ENCODE results near the gene OGFRL1.
"Not testable (repeated sequence)": the region's sequence is repeated elsewhere in the genome, so short reads cannot be mapped to it uniquely, and the experiment has no call there.

The OGFRL1 gene

GRCh38 chr6:71288228-71289038 is at the start of gene OGFRL1:
Gene OGFRL1, plus strand, starts transcription at chr6:71288811. Its CDS starts 126 bp downstream, at chr6:71288937.
- H3K27me3 Mint-ChIP-seq, result peaks cover 1% of the 10 kb centered on the region
- H3K4me3 Mint-ChIP-seq, result peak within 1 kb of the TSS; percentile 82
- no peak within 1 kb of the TSS for H3K27ac Mint-ChIP-seq
- no peaks in the 10 kb centered on the region for H3K9me3 Mint-ChIP-seq
- peaks cover 2% of the 10 kb centered on the region for H3K36me3 Mint-ChIP-seq
- peaks cover 29% of the 10 kb centered on the region for H3K4me1 Mint-ChIP-seq

GRCh38 chr6:71239694-71240093 is 48.9 kb upstream of the OGFRL1 start:
- no peak overlapping the region for H3K4me3 Mint-ChIP-seq
- no peak overlapping the region for H3K27ac Mint-ChIP-seq
- H3K36me3 Mint-ChIP-seq, result no peaks in the 10 kb centered on the region
- no peaks in the 10 kb centered on the region for H3K4me1 Mint-ChIP-seq
- H3K9me3 Mint-ChIP-seq, result no peaks in the 10 kb centered on the region
- peaks cover 2% of the 10 kb centered on the region for H3K27me3 Mint-ChIP-seq

- Mint-ChIP-seq H3K27me3 (no peaks in the 10 kb centered on the region), H3K36me3 (no peaks in the 10 kb centered on the region), H3K27ac (no peak overlapping the region), H3K4me3 (no peak overlapping the region), H3K4me1 (peaks cover 3% of the 10 kb centered on the region), H3K9me3 (no peaks in the 10 kb centered on the region)
Observed at GRCh38 chr6:71245265-71246049, 43.2 kb upstream of the OGFRL1 start.

- no peaks in the 10 kb centered on the region for H3K9me3 Mint-ChIP-seq
- no peaks in the 10 kb centered on the region for H3K36me3 Mint-ChIP-seq
- no peak overlapping the region for H3K4me3 Mint-ChIP-seq
- H3K27me3 Mint-ChIP-seq, result no peaks in the 10 kb centered on the region
- H3K27ac Mint-ChIP-seq, result peak overlapping the region; percentile 42
- H3K4me1 Mint-ChIP-seq, result peaks cover 3% of the 10 kb centered on the region
Observed at GRCh38 chr6:71246596-71246995, 42.0 kb upstream of the OGFRL1 start.

GRCh38 chr6:71248306-71248765 is 40.3 kb upstream of the OGFRL1 start:
- no peaks in the 10 kb centered on the region for H3K36me3 Mint-ChIP-seq
- H3K4me3 Mint-ChIP-seq, result no peak overlapping the region
- H3K9me3 Mint-ChIP-seq, result no peaks in the 10 kb centered on the region
- peaks cover 3% of the 10 kb centered on the region for H3K4me1 Mint-ChIP-seq
- no peaks in the 10 kb centered on the region for H3K27me3 Mint-ChIP-seq
- H3K27ac Mint-ChIP-seq, result no peak overlapping the region

GRCh38 chr6:71248878-71249544 is 39.6 kb upstream of the OGFRL1 start:
- no peak overlapping the region for H3K4me3 Mint-ChIP-seq
- H3K4me1 Mint-ChIP-seq, result peaks cover 3% of the 10 kb centered on the region
- no peaks in the 10 kb centered on the region for H3K36me3 Mint-ChIP-seq
- no peak overlapping the region for H3K27ac Mint-ChIP-seq
- no peaks in the 10 kb centered on the region for H3K9me3 Mint-ChIP-seq
- H3K27me3 Mint-ChIP-seq, result no peaks in the 10 kb centered on the region

- no peak overlapping the region for H3K4me3 Mint-ChIP-seq
- no peaks in the 10 kb centered on the region for H3K9me3 Mint-ChIP-seq
- no peaks in the 10 kb centered on the region for H3K27me3 Mint-ChIP-seq
- peaks cover 3% of the 10 kb centered on the region for H3K4me1 Mint-ChIP-seq
- no peaks in the 10 kb centered on the region for H3K36me3 Mint-ChIP-seq
- H3K27ac Mint-ChIP-seq, result no peak overlapping the region
Observed at GRCh38 chr6:71250099-71250602, 38.5 kb upstream of the OGFRL1 start.

GRCh38 chr6:71252410-71252809 is 36.2 kb upstream of the OGFRL1 start:
- no peak overlapping the region for H3K4me3 Mint-ChIP-seq
- H3K27me3 Mint-ChIP-seq, result peaks cover 2% of the 10 kb centered on the region
- H3K36me3 Mint-ChIP-seq, result no peaks in the 10 kb centered on the region
- H3K27ac Mint-ChIP-seq, result no peak overlapping the region
- no peaks in the 10 kb centered on the region for H3K9me3 Mint-ChIP-seq
- H3K4me1 Mint-ChIP-seq, result peaks cover 3% of the 10 kb centered on the region

- peaks cover 3% of the 10 kb centered on the region for H3K4me1 Mint-ChIP-seq
- H3K27me3 Mint-ChIP-seq, result peaks cover 2% of the 10 kb centered on the region
- H3K4me3 Mint-ChIP-seq, result no peak overlapping the region
- no peak overlapping the region for H3K27ac Mint-ChIP-seq
- H3K9me3 Mint-ChIP-seq, result no peaks in the 10 kb centered on the region
- no peaks in the 10 kb centered on the region for H3K36me3 Mint-ChIP-seq
Observed at GRCh38 chr6:71252960-71253359, 35.7 kb upstream of the OGFRL1 start.

GRCh38 chr6:71254323-71254722 is 34.3 kb upstream of the OGFRL1 start:
- peaks cover 3% of the 10 kb centered on the region for H3K4me1 Mint-ChIP-seq
- no peaks in the 10 kb centered on the region for H3K9me3 Mint-ChIP-seq
- H3K27me3 Mint-ChIP-seq, result peaks cover 2% of the 10 kb centered on the region
- H3K36me3 Mint-ChIP-seq, result no peaks in the 10 kb centered on the region
- H3K27ac Mint-ChIP-seq, result no peak overlapping the region
- H3K4me3 Mint-ChIP-seq, result no peak overlapping the region

- Mint-ChIP-seq H3K36me3 (no peaks in the 10 kb centered on the region), H3K9me3 (no peaks in the 10 kb centered on the region), H3K27ac (no peak overlapping the region), H3K27me3 (peaks cover 9% of the 10 kb centered on the region), H3K4me1 (no peaks in the 10 kb centered on the region), H3K4me3 (no peak overlapping the region)
Observed at GRCh38 chr6:71258078-71258866, 30.3 kb upstream of the OGFRL1 start.

GRCh38 chr6:71259888-71260604 is 28.6 kb upstream of the OGFRL1 start:
- peaks cover 11% of the 10 kb centered on the region for H3K27me3 Mint-ChIP-seq
- no peaks in the 10 kb centered on the region for H3K4me1 Mint-ChIP-seq
- H3K9me3 Mint-ChIP-seq, result no peaks in the 10 kb centered on the region
- H3K27ac Mint-ChIP-seq, result no peak overlapping the region
- H3K36me3 Mint-ChIP-seq, result no peaks in the 10 kb centered on the region
- H3K4me3 Mint-ChIP-seq, result no peak overlapping the region

GRCh38 chr6:71262914-71263313 is 25.7 kb upstream of the OGFRL1 start:
- no peaks in the 10 kb centered on the region for H3K4me1 Mint-ChIP-seq
- no peak overlapping the region for H3K27ac Mint-ChIP-seq
- H3K4me3 Mint-ChIP-seq, result no peak overlapping the region
- H3K27me3 Mint-ChIP-seq, result peaks cover 9% of the 10 kb centered on the region
- H3K9me3 Mint-ChIP-seq, result no peaks in the 10 kb centered on the region
- no peaks in the 10 kb centered on the region for H3K36me3 Mint-ChIP-seq

- H3K4me1 Mint-ChIP-seq, H3K36me3 Mint-ChIP-seq, H3K27me3 Mint-ChIP-seq, H3K4me3 Mint-ChIP-seq, H3K9me3 Mint-ChIP-seq, H3K27ac Mint-ChIP-seq: not testable (repeated sequence)
Observed at GRCh38 chr6:71266392-71266791, 22.2 kb upstream of the OGFRL1 start.
